Stimulated activated CD4-positive, alpha-beta T cell treated with anti-CD3 and anti-CD28 coated beads, TNF-alpha, amount 100 ng/mL, for 24 hours (primary cell): Measurements from ENCODE around the gene SSTR1.

ENCODE experiments used
- DNase-seq, 3 experiments: peaks; one replicate each; pipeline ENCODE4 v3.0.0-alpha.2; 2020; ENCODE audit warnings: low read depth in 3 of 3

The SSTR1 gene

GRCh38 chr14:38238332-38238731 is 30.6 kb downstream of the SSTR1 start:
- DNase-seq: no peak

- DNase-seq: no peak
Observed at GRCh38 chr14:38238878-38239277, 31.2 kb downstream of the SSTR1 start.

- no peak for DNase-seq
Observed at GRCh38 chr14:38243696-38244240, 36.1 kb downstream of the SSTR1 start.

- DNase-seq: no peak
Observed at GRCh38 chr14:38248321-38249028, 40.8 kb downstream of the SSTR1 start.

- no peak for DNase-seq
Observed at GRCh38 chr14:38250331-38250730, 42.6 kb downstream of the SSTR1 start.

- no peak for DNase-seq
Observed at GRCh38 chr14:38252066-38252710, 44.5 kb downstream of the SSTR1 start.

- DNase-seq: no peak
Observed at GRCh38 chr14:38253676-38254075, 46.0 kb downstream of the SSTR1 start.

- DNase-seq: no peak
Observed at GRCh38 chr14:38254571-38255407, 47.1 kb downstream of the SSTR1 start.

GRCh38 chr14:38255408-38255672 is 47.6 kb downstream of the SSTR1 start:
- DNase-seq: peak in 1 of 3 experiments; percentile 1

- DNase-seq: peak in 1 of 3 experiments; percentile 2
Observed at GRCh38 chr14:38255673-38256532, 48.2 kb downstream of the SSTR1 start, which contains the start of gene CLEC14A. CLEC14A (minus strand) TSS chr14:38256093; CDS start chr14:38256022, 71 bp downstream.

- DNase-seq: no peak
Observed at GRCh38 chr14:38256533-38256840, 48.8 kb downstream of the SSTR1 start.

- no peak for DNase-seq
Observed at GRCh38 chr14:38257507-38257906, 49.8 kb downstream of the SSTR1 start.

GRCh38 chr14:38261620-38262019 is 53.9 kb downstream of the SSTR1 start:
- no peak for DNase-seq
